GM21390 (cell line): ENCODE results near the gene MKI67.
"Not testable (repeated sequence)": the region's sequence is repeated elsewhere in the genome, so short reads cannot be mapped to it uniquely, and the experiment has no call there.

Experiments used
- ATAC-seq: cut with Tn5 transposase; IDR thresholded peaks from one replicate; pipeline ENCODE4 v1.9.1; 2021; ENCODE audit not compliant: unreplicated experiment

MKI67 gene

GRCh38 chr10:128113026-128113425, 13.2 kb downstream of the MKI67 start:
- ATAC-seq, result no peak

- ATAC-seq, result no peak
These were observed 14.5 kb downstream of the MKI67 start for GRCh38 chr10:128111696-128112095.

GRCh38 chr10:128110339-128110738, 15.9 kb downstream of the MKI67 start:
- ATAC-seq, result no peak

GRCh38 chr10:128109707-128110106, 16.5 kb downstream of the MKI67 start:
- ATAC-seq, result no peak

- ATAC-seq, result no peak
These were observed 20.8 kb downstream of the MKI67 start for GRCh38 chr10:128105383-128105782.

- no peak for ATAC-seq
These were observed 23.0 kb downstream of the MKI67 start for GRCh38 chr10:128103229-128103714.

- no peak for ATAC-seq
These were observed 23.6 kb downstream of the MKI67 start for GRCh38 chr10:128102480-128103228.

GRCh38 chr10:128101901-128102300, 24.3 kb downstream of the MKI67 start:
- no peak for ATAC-seq

GRCh38 chr10:128099901-128100300, 26.3 kb downstream of the MKI67 start:
- ATAC-seq, result no peak

- no peak for ATAC-seq
These were observed 27.6 kb downstream of the MKI67 start for GRCh38 chr10:128098631-128099030.

- no peak for ATAC-seq
These were observed 28.4 kb downstream of the MKI67 start for GRCh38 chr10:128097783-128098182.

- ATAC-seq, result no peak
These were observed 29.6 kb downstream of the MKI67 start for GRCh38 chr10:128096486-128097199.

- ATAC-seq, result no peak
These were observed 30.3 kb downstream of the MKI67 start for GRCh38 chr10:128095753-128096469.

- ATAC-seq, result no peak
These were observed 31.0 kb downstream of the MKI67 start for GRCh38 chr10:128095027-128095752.

GRCh38 chr10:128094596-128094995, 31.6 kb downstream of the MKI67 start:
- not testable (repeated sequence) for ATAC-seq

GRCh38 chr10:128092454-128092853, 33.8 kb downstream of the MKI67 start:
- ATAC-seq, result no peak

GRCh38 chr10:128091636-128092210, 34.5 kb downstream of the MKI67 start:
- no peak for ATAC-seq

- no peak for ATAC-seq
These were observed 38.1 kb downstream of the MKI67 start for GRCh38 chr10:128087884-128088709.

- ATAC-seq, result no peak
These were observed 38.9 kb downstream of the MKI67 start for GRCh38 chr10:128087146-128087883.
